Lower lobe of right lung (tissue), 2 donors: Measurements from ENCODE around the gene DCHS2. TPM values are rescaled to one million over a fixed set of nuclear protein-coding genes. Genes with fewer than 3 reads are reported as not detected.

Experiments used
- ATAC-seq, 2 donors: fragments of 200-7000 bp; cut with Tn5 transposase; one replicate each; pipeline ENCODE4 v1.9.1; 2020 to 2022; ENCODE audit warnings: mild to moderate bottlenecking in 2 of 2, moderate library complexity in 2 of 2
- DNase-seq: peaks from one replicate; pipeline ENCODE4 v3.0.0-alpha.2; 2020
- H3K27ac ChIP-seq: fragments of 200-600 bp; one replicate; pipeline ENCODE4 v1.8.0; 2022
- H3K27me3 ChIP-seq: fragments of 200-600 bp; one replicate; pipeline ENCODE4 v1.8.0; 2022; ENCODE audit warnings: low read depth
- H3K36me3 ChIP-seq: fragments of 200-600 bp; one replicate; pipeline ENCODE4 v1.8.0; 2022; ENCODE audit warnings: mild to moderate bottlenecking
- H3K4me1 ChIP-seq: fragments of 200-600 bp; one replicate; pipeline ENCODE4 v1.8.0; 2022
- H3K4me3 ChIP-seq: fragments of 200-600 bp; one replicate; pipeline ENCODE4 v1.8.0; 2022; ENCODE audit warnings: mild to moderate bottlenecking
- H3K9me3 ChIP-seq: fragments of 200-600 bp; one replicate; pipeline ENCODE4 v1.8.0; 2022
- intact Hi-C: fragments of 100-400 bp; cut with DNase I; formaldehyde crosslinking; loops from one replicate; pipeline ENCODE4 v1.11.0; 2022
- total RNA-seq: library from RNA; stranded (reverse); fragmentation: NEBNext Ultra II Directional; extraction: Animal tissue kit (Norgen Biotek cat#: 25700); gene quantifications from one replicate; pipeline ENCODE4 v1.2.1, GENCODE V29; 2021
- TF ChIP-seq, protein P1 (sequence below): fragments of 200-600 bp; IDR thresholded peaks from one replicate; pipeline ENCODE4 v1.8.0; 2022; ENCODE audit warnings: antibody characterized with exemption, mild to moderate bottlenecking
- donor health status: DM: no; HTN: yes; CAD: no; lungs with severe emphysema.

Gene DCHS2
- total RNA-seq, 1 donor from 2014 or later = 0.53 TPM

GRCh38 chr4:154429176-154429575, 62.4 kb downstream of the DCHS2 start:
- no peak for ATAC-seq

GRCh38 chr4:154427149-154427548, 64.5 kb downstream of the DCHS2 start:
- no peaks in the 10 kb centered on the region for H3K27me3 ChIP-seq
- H3K4me1 ChIP-seq = no peaks in the 10 kb centered on the region
- H3K4me3 ChIP-seq = no peak overlapping the region
- H3K27ac ChIP-seq = no peak overlapping the region
- no peaks in the 10 kb centered on the region for H3K9me3 ChIP-seq
- no peaks in the 10 kb centered on the region for H3K36me3 ChIP-seq
- intact Hi-C loops = no loop called here
- TF ChIP-seq, protein P1, sequence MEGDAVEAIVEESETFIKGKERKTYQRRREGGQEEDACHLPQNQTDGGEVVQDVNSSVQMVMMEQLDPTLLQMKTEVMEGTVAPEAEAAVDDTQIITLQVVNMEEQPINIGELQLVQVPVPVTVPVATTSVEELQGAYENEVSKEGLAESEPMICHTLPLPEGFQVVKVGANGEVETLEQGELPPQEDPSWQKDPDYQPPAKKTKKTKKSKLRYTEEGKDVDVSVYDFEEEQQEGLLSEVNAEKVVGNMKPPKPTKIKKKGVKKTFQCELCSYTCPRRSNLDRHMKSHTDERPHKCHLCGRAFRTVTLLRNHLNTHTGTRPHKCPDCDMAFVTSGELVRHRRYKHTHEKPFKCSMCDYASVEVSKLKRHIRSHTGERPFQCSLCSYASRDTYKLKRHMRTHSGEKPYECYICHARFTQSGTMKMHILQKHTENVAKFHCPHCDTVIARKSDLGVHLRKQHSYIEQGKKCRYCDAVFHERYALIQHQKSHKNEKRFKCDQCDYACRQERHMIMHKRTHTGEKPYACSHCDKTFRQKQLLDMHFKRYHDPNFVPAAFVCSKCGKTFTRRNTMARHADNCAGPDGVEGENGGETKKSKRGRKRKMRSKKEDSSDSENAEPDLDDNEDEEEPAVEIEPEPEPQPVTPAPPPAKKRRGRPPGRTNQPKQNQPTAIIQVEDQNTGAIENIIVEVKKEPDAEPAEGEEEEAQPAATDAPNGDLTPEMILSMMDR = no peak
- DNase-seq = no peak
- ATAC-seq = no peak

More at GRCh38 chr4:154429176-154429575, 62.4 kb downstream of the DCHS2 start:
- Histone ChIP-seq H3K9me3 (no peaks in the 10 kb centered on the region), H3K27ac (no peak overlapping the region), H3K36me3 (no peaks in the 10 kb centered on the region), H3K4me3 (no peak overlapping the region), H3K27me3 (no peaks in the 10 kb centered on the region), H3K4me1 (no peaks in the 10 kb centered on the region)
- intact Hi-C loops = no loop called here
- no peak for DNase-seq
- TF ChIP-seq, protein P1 = no peak

- ATAC-seq (peak in 1 of 2 donors; percentile 15), DNase-seq (no peak)
- Histone ChIP-seq H3K27ac (no peak overlapping the region), H3K9me3 (no peaks in the 10 kb centered on the region), H3K4me3 (no peak overlapping the region), H3K4me1 (no peaks in the 10 kb centered on the region), H3K36me3 (no peaks in the 10 kb centered on the region), H3K27me3 (no peaks in the 10 kb centered on the region)
- intact Hi-C loops = no loop called here
- TF ChIP-seq, protein P1 = no peak
These were observed 66.1 kb downstream of the DCHS2 start for GRCh38 chr4:154425514-154425913.

- TF ChIP-seq, protein P1 = no peak
- DNase-seq = no peak
- H3K9me3 ChIP-seq = no peaks in the 10 kb centered on the region
- peak; percentile 68 to 80 for ATAC-seq
- H3K4me1 ChIP-seq = no peaks in the 10 kb centered on the region
- H3K36me3 ChIP-seq = no peaks in the 10 kb centered on the region
- no peak overlapping the region for H3K27ac ChIP-seq
- H3K27me3 ChIP-seq = no peaks in the 10 kb centered on the region
- intact Hi-C loops = no loop called here
- H3K4me3 ChIP-seq = no peak overlapping the region
These were observed 66.7 kb downstream of the DCHS2 start for GRCh38 chr4:154424810-154425484.

GRCh38 chr4:154422152-154422551, 69.4 kb downstream of the DCHS2 start:
- intact Hi-C loops = no loop called here
- no peak for ATAC-seq

More at GRCh38 chr4:154422152-154422551, 69.4 kb downstream of the DCHS2 start:
- no peaks in the 10 kb centered on the region for H3K36me3 ChIP-seq
- H3K27me3 ChIP-seq = no peaks in the 10 kb centered on the region
- TF ChIP-seq, protein P1 = no peak
- H3K27ac ChIP-seq = no peak overlapping the region
- no peak for DNase-seq
- no peaks in the 10 kb centered on the region for H3K4me1 ChIP-seq
- no peak overlapping the region for H3K4me3 ChIP-seq
- H3K9me3 ChIP-seq = no peaks in the 10 kb centered on the region
